ENCODE data around the gene POLE3. TPM values are rescaled to one million over a fixed set of nuclear protein-coding genes. Genes with fewer than 3 reads are reported as not detected.

Gene POLE3
- polyA plus RNA-seq, 10 donors = 41.2 to 55.9 (median 45.2) TPM

Other genes starting within 250 kb of the POLE3 start
- gene FKBP15, start 189.4 kb downstream of the POLE3 start, polyA plus RNA-seq (ENCODE audit: insufficient read length in 10 of 10) = 10 to 100 TPM; 17.1 to 25.3 (median 20.2) TPM
- gene SLC31A1, start 189.1 kb downstream of the POLE3 start, polyA plus RNA-seq (ENCODE audit: insufficient read length in 10 of 10) = 10 to 100 TPM in 7 of 10 donors, 1 to 10 TPM in 3; 6.7 to 13.2 (median 10.6) TPM
- gene CDC26, start 135.1 kb downstream of the POLE3 start, polyA plus RNA-seq (ENCODE audit: insufficient read length in 10 of 10) = 10 to 100 TPM; 18.8 to 39.3 (median 23.1) TPM
- gene PRPF4, start 135.0 kb downstream of the POLE3 start, polyA plus RNA-seq (ENCODE audit: insufficient read length in 10 of 10) = 10 to 100 TPM; 15.8 to 23.7 (median 19.4) TPM
- gene RNF183, start 107.3 kb downstream of the POLE3 start, polyA plus RNA-seq (ENCODE audit: insufficient read length in 10 of 10) = under 1 TPM in 3 of 10 donors, not detected in 7; 0.12 to 0.18 (median 0.13) TPM
- gene WDR31, start 70.4 kb downstream of the POLE3 start, polyA plus RNA-seq (ENCODE audit: insufficient read length in 10 of 10) = 1 to 10 TPM; 1.3 to 3.1 (median 2.3) TPM
- gene BSPRY, start 61.1 kb downstream of the POLE3 start, polyA plus RNA-seq (ENCODE audit: insufficient read length in 10 of 10) = under 1 TPM; 0.32 to 0.94 (median 0.48) TPM
- 1 to 10 TPM; 3.0 to 6.0 (median 4.6) TPM for gene HDHD3, start 33.7 kb downstream of the POLE3 start, polyA plus RNA-seq (ENCODE audit: insufficient read length in 10 of 10)
- 10 to 100 TPM; 15.1 to 24.8 (median 20.5) TPM for gene ALAD, start 9.4 kb downstream of the POLE3 start, polyA plus RNA-seq (ENCODE audit: insufficient read length in 10 of 10)
- gene C9orf43, start 72 bp upstream of the POLE3 start, polyA plus RNA-seq (ENCODE audit: insufficient read length in 10 of 10) = under 1 TPM; 0.19 to 0.60 (median 0.35) TPM
- 10 to 100 TPM; 34.8 to 61.2 (median 50.0) TPM for gene RGS3, start 53.1 kb upstream of the POLE3 start, polyA plus RNA-seq (ENCODE audit: insufficient read length in 10 of 10)

Data from muscle of back (tissue), 10 donors.